GM21576 (cell line): ENCODE measurements around the gene NT5DC3.

ENCODE experiments used
- ATAC-seq: cut with Tn5 transposase; IDR thresholded peaks from one replicate; pipeline ENCODE4 v1.9.1; 2021; ENCODE audit warnings: mild to moderate bottlenecking, moderate library complexity; ENCODE audit not compliant: unreplicated experiment

Gene NT5DC3

DNA sequence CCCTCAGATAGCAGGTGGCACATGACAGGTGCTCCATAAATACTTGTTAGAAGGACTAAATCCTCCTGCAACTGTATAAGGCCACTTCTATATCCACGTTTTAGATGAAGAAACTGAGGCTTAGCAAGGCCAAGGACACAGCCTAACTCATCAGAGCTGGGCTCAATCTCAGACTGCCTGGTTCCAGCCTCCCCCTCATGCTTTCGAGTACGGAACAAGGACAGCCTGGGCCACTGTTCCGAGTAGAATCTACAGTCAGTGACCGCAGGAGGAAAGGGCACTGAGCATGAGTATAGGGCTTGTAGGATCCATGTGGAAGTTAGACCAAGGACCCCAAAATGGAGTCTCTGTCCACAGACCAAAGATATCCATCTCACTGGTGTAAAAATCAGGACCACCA is 84.6 kb downstream of the NT5DC3 start:
- no peak for ATAC-seq

DNA sequence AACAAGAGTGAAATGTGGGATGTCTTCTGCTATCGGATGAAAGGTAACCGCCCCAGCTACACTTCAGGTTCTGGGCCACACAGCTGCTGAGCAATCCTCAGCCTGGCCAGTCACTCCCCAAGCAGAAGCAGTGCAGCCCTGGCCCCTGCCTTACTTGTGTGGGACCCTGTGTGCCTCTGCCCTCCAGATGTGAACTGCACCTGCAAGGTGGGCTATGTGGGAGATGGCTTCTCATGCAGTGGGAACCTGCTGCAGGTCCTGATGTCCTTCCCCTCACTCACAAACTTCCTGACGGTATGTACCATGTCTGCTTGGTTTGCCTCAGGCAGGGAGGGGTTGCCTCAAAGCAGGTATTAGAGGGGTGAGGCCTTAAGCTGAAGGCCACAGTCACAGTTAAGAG is 85.6 kb downstream of the NT5DC3 start:
- ATAC-seq, result no peak

DNA sequence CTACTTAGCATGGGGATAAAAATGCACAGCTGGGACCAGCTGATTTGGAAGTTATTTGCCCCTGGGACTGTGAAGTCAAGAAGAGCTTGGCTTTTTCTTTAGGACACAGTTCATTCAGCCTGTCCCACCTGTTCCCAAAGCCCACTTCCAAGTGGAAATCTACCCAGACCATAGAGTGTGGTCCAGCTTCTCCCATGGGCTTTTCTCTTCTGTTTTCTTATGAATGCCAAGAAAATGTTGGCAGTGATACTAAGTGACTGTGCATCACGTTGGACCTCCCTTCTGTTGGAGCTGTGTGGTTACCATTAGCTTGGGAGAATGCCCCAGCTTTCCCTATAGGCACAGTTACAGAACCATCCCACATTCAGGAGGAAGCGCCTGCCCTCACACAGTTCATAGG is 89.4 kb downstream of the NT5DC3 start:
- ATAC-seq, result no peak

DNA sequence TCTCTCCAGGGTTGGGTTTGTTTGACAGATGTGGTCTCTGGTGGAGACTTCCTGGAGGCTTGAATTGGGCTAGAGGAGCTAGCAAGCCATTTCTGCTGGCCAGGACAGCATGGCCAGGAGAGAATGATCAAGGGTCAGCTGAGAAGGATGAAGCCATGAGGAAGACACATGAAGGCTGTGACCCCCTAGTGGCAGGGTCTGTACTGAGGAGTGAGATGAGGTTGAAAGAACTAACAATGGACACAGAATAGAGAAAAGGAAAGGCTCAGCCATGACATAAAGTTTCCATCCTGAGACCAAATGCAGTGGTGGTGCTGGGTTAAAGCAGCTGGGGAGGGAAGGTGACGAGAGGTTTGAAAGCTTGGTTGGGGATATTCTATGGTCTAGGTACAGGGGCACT is 89.9 kb downstream of the NT5DC3 start:
- ATAC-seq, result no peak

DNA sequence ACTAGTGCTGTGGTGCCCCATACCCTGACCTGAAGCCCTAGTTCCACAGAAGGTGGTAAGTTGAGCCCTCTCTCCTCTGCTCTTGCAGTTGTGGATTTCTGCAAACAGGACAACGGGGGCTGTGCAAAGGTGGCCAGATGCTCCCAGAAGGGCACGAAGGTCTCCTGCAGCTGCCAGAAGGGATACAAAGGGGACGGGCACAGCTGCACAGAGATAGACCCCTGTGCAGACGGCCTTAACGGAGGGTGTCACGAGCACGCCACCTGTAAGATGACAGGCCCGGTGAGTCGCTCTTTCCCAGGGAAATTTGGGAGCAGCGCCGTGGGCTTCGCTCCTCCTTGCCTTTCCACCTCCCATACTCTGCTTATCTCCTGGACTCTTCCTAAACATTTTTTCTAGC is 92.2 kb downstream of the NT5DC3 start:
- no peak for ATAC-seq

DNA sequence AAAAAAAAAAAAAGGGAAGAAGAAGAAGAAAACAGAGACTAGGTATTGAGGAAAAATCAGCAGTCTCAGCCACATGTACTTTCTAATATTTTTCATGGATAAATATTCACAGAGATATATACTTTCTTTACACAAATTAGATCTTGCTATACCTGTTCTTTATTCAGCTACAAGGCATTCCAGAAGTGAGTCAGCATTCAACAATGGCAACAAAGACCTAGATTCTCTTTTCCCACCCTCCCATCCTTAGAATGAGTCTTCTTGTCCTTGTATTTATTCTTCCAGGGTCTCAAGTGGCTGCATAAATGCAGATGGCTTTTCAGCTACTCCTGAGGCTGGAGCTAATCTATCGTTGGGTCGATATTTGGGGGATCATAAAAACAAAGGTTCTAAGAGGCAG is 93.0 kb downstream of the NT5DC3 start:
- no peak for ATAC-seq

DNA sequence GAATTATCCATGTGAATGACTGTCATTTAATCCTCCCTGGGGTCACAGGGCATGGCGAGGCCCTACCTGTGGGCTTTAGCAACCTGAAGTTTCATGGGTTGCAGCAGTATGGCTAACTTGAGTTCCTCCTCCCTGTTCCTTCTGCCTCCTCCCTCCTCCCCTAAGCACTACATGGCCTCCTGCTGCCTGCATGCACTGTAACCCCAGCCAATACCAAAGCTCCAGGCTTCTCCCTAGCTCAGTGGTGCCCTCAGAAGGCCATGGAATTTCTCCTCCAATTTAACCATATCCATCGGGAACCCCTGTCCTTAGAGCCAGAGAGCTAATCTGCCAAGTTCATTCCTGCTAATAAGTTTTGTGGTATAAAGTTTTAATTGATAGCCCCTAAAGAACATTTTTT is 95.1 kb downstream of the NT5DC3 start:
- no peak for ATAC-seq

DNA sequence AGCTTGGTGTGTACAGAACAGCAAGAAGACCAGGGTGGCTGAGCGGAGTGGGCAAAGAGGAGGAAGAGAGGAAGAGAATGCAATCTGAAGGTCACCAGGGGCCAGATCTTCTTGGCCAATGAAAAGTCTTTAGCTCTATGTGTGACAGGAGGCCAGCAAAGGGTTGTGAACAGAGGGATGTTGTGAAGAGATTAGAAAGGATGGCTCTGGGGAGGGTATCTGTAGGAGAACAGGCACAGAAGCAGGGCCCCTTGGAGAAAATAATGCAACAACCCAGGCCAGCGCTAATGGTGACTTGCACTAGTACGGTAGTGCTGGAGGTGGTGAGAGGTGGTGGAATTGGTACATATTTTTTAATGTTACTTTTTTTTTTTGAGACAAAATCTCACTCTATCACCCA is 97.2 kb downstream of the NT5DC3 start:
- no peak for ATAC-seq

DNA sequence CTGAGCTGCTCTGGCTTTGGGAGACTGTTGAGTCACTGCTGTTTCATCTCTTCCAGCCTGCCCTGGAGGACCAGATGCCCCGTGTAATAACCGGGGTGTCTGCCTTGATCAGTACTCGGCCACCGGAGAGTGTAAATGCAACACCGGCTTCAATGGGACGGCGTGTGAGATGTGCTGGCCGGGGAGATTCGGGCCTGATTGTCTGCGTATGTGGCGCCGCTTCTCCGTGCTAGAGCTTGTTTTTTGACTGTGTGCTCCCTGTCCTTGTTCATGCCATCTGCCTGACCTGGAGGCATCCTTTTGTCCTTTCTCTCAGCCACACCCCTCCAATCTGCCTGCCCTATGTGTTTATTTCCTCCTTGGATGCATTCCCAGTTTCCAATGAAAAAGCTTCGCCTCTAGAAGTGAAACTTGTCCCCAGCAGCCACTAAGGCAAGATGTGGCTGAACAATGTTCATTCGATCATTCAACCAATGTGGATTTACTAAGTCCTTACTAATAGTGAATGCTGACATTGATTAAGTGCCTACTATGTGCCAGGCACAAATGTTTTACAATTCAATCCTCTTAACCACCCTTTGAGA is 98.6 kb downstream of the NT5DC3 start:
- ATAC-seq, result no peak

DNA sequence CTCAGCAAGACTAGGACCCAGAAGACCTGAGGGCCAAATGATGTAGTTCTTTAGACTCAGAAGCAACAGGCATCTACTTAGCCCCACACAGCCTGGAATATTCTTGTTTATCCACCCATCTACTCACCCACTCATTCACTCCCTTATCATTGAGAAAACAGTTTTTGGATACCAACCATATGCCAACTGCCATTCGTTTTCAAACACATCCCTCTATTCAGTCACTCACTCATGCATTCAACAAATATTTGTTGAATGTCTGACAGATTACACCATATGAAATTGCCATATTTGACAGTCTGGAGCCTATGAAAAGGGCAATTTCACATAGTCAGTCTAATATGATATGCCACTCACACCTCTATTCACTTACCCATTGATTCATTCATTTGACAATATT is 103.2 kb downstream of the NT5DC3 start:
- ATAC-seq, result no peak

DNA sequence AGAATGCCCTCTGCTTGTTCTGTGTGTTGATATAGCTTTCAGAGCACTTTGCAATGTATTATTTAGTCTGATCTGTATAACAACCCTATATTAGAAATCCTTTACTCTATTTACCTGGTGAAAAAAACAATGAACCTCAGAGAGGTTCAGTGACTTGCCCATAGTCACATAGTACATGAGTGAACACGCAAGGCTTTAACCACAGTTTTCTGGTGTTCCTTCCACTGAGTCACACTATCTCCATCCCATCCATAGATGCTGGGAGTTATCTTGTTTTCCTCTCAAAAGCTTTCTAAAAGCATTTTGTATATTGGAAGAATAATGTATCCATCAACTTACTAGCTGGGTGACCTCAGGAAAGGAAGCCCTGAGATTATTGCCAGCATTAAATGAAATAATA is 104.5 kb downstream of the NT5DC3 start:
- ATAC-seq, result no peak

DNA sequence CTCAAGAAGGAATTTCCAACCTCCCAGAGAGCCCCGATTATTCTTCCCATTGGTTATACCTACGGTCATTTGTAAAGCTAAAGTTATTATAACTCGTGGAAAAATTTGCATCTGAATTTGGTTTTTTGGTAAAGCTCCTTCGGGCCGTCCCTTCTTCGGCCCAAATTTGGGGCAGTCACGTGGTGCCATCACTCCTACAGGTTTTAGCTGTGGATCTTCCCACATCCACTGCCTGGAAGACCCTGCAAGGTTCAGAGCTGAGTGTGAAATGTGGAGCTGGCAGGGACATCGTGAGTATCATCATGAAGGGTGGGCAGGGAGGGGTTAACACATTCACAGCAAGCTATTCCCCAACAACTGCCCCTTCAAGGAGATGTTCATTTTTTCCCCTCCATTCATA is 105.7 kb downstream of the NT5DC3 start:
- no peak for ATAC-seq

DNA sequence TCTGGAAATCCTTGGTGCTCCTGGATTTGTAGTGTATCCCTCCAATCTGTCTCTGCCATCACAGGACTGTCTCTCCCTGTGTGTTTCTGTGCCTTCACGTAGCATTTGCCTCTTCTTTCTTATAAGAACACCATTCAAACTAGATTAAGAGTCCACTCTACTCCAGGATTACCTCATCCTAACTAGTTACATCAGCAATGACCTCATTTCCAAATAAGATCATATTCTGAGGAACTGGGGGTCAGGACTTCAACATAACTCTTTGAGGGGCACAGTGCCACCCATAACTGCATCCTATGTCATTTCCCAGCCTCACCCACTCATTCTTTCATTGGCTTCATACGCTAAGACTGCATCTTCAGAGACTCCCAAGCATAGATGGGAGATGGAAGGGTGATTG is 106.2 kb downstream of the NT5DC3 start:
- no peak for ATAC-seq

DNA sequence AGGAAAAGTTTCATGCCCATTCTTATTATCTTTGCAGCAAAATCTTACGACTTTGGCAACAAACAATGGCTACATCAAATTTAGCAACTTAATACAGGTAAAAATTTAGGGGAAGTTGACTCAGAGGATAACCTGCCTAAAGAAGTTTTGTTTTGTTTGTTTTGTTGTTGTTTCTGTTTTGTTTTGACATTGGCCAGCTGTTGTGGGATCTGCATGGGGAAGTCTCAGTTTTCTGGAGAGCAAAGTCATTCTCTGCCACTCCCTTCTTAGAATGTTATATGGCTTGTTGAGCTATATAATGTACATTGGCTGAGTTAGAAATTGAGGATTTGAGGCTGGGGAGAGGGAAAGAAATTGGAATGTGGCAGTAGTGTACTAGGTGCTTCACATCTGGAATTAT is 109.5 kb downstream of the NT5DC3 start:
- ATAC-seq, result no peak

DNA sequence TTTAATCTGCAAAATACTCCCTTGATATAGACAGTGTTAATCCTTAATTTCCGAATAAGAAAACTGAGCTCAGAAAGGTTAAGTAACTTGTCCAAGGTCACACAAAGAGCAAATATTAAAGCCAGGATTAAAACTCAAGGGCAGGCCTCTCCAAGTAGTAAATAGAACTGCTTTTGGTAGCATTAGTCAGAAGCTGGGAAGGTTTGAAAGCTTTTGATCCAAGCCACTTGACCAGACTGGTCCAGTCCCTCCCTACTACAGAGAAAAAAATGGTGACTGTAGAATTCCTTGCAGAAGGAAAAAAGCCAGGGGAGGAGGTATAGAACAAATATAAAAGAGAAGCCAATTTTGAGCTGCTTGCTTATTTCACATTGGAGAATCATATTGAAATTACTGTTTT is 111.5 kb downstream of the NT5DC3 start:
- no peak for ATAC-seq

DNA sequence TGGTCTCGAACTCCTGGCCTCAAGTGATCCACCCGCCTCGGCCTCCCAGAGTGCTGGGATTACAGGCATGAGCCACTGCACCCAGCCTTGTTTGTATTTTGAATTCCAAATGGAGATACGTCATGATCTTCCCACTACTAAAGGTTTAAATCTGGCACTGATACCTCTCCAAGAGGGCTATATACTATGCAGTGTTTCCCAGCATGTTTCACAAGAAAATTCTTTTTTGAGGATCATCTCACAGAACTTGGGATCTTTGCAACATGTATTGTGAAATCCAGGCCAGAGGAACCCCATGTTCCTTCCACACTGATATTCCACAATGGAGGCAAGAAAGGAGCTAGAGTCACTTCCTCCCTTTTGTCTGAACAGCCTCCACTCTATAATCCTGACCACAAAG is 112.7 kb downstream of the NT5DC3 start:
- no peak for ATAC-seq

DNA sequence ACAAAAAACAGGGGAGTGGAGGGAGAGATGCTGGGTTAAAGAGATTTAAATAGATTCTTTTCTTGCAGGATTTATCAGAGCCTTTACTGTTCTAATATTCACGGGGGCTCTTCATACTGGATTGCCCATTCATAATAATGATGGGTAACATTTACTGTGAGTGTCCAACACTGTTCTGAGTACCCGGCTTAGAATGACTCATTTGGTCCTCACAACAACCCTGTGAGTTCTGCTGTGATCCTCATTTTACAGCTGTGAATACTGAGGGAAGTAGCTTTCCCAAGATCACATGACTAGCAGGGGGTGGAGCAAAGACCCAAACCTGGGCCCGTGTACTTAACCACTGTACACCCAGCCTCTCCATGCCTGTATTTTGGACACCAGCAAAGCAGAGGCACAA is 113.4 kb downstream of the NT5DC3 start:
- no peak for ATAC-seq

DNA sequence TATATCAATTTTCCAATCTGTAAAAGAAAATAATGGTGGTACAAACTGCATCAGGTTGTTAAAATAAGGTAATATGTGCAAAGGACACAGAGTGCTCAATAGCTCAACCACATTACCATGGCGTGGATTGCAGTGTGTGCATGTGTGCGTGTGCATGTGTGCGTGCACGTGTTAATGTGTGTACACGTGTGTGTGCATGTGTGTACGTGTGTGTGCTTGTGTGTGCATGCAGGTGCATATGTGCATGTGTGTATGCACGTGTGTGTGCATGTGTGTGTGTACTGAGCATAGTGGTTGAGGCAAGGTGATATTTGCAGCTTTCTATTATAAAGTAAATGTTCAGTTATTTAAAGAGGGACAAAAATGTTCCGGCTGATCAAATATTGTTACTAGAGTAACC is 115.6 kb downstream of the NT5DC3 start:
- ATAC-seq, result no peak
